Neural cell (in vitro differentiated cells): ENCODE measurements around the gene BICC1.

Experiments used
- CTCF ChIP-seq: fragments of 450-650 bp; IDR thresholded peaks from 2 replicates; pipeline ENCODE4 v1.5.1; 2014; ENCODE audit warnings: antibody characterized with exemption, mild to moderate bottlenecking, moderate library complexity; ENCODE audit not compliant: poor library complexity, severe bottlenecking
- RAD21 ChIP-seq: fragments of 450-650 bp; conservative IDR thresholded peaks from 2 replicates; pipeline ENCODE4 v1.6.1; 2014; ENCODE audit warnings: antibody characterized with exemption, mild to moderate bottlenecking, moderate library complexity

GRCh38 chr10:58784361-58784760 is 271.7 kb downstream of the BICC1 start:
- TF ChIP-seq RAD21: no peak
- no peak for TF ChIP-seq CTCF
